SKM-1 (cell line): ENCODE measurements around the gene SCN5A.

ENCODE experiments used
- DNase-seq: peaks from one replicate; lab custom pipeline; 2025; ENCODE audit not compliant: unreplicated experiment; lab: John Stamatoyannopoulos, UW

SCN5A gene

GRCh38 chr3:38603731-38604131 lies 45.8 kb downstream of the SCN5A start:
- no peak for DNase-seq

DNA sequence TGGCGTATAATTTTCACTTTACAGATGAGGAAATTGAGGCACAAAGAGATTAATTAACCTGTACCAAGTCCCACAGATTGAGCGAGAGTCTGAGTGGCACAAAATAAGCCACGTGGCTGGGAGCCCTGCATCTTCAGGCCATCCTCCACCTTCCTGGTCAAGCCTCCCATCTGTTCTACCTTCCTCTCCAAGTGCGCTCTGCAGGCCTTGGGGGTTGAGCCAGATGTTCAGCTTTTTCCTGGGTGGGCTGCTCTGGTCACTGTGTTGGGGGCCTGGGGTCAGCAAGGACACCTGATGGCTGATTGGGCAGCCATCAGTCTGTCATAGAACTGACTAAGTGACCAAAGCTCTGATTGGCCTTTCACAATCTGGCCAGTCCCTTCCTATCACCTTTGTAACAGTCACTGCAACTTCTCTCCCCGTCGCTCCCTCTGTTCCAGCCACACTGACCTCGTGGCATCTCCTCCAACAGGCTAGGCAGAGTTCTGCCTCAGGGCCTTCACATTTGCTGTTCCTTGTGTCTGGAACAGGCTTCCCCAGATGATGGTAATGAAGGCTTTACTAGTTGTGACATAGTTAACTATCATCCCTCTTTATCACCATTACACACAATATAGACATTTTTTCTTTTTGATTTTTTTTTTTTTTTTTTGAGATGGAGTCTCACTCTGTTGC lies 46.8 kb downstream of the SCN5A start:
- no peak for DNase-seq

- DNase-seq, result no peak
Observed at GRCh38 chr3:38601956-38602550, 47.4 kb downstream of the SCN5A start.

- DNase-seq, result no peak
Observed at GRCh38 chr3:38600551-38600950, 48.9 kb downstream of the SCN5A start.

GRCh38 chr3:38599886-38600285 lies 49.6 kb downstream of the SCN5A start:
- DNase-seq, result no peak

- no peak for DNase-seq
Observed at GRCh38 chr3:38598791-38599190, 50.7 kb downstream of the SCN5A start.

GRCh38 chr3:38597502-38598060 lies 51.9 kb downstream of the SCN5A start:
- DNase-seq, result no peak

DNA sequence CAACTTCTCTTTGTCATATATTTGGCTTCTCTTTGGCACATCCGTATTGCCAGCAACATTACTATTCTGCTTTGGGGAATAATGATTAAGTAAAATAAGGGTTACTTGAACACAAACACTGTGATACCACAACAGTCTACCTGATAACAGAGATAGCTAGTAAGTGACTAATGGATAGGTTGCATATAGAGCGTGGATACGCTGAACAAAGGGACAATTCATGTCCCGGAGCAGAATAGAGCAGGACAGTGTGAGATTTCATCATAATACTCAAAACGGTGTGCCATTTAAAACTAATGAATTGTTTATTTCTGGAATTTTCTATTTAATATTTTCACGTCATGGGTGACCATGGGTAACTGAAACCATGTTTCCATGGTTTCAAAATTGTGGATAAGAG lies 54.1 kb downstream of the SCN5A start:
- no peak for DNase-seq

- no peak for DNase-seq
Observed at GRCh38 chr3:38590521-38590920, 59.0 kb downstream of the SCN5A start.

- no peak for DNase-seq
Observed at GRCh38 chr3:38588995-38589937, 60.2 kb downstream of the SCN5A start.

GRCh38 chr3:38588371-38588971 lies 61.0 kb downstream of the SCN5A start:
- DNase-seq, result no peak

GRCh38 chr3:38587548-38588131 lies 61.8 kb downstream of the SCN5A start:
- DNase-seq, result no peak

DNA sequence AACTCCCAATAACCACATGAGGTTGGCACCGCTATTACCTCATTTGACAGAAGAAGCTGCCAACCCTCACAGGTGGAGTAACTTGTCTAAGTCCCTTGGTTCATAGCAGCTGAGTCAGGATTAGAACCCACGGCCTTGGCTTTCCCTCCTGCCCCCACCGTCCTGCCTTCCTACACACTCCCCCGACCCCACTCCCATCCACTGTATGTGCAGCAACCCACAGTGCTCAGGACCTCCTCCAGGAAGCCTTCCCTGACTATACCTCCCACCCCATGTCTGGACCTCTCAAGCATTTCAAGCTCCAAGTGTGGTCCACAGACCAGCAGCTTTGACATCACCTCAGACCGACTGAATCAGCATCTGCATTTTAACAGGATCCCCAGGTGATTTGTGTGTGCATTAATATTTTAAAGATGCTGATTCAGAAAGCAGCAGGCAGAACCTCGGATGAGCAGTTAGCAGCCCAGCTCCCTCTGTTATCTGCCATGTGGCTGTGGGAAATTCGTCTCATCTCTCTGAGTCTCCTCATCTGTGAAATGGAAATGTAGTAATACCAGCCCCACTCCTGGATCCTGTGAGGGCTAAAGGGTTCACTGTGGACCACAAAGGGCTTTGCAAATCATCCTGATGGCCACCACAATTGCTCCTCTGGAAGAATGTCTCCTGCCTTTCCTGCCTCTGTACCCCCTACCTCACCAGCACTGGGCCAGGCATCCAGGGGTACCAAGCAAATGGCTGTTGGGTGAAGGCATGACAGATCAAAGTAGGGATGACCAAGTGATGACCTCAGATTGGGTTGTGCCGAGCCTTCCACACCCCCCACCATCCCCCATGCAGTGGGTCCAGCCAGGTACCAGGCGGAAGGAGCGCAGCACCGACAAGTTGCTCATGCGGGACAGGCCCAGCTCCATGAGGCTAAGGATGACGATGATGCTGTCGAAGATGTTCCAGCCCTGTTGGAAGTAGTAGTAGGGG lies 62.7 kb downstream of the SCN5A start:
- no peak for DNase-seq

- DNase-seq, result no peak
Observed at GRCh38 chr3:38585791-38586420, 63.6 kb downstream of the SCN5A start.

- no peak for DNase-seq
Observed at GRCh38 chr3:38583688-38584087, 65.8 kb downstream of the SCN5A start.

DNA sequence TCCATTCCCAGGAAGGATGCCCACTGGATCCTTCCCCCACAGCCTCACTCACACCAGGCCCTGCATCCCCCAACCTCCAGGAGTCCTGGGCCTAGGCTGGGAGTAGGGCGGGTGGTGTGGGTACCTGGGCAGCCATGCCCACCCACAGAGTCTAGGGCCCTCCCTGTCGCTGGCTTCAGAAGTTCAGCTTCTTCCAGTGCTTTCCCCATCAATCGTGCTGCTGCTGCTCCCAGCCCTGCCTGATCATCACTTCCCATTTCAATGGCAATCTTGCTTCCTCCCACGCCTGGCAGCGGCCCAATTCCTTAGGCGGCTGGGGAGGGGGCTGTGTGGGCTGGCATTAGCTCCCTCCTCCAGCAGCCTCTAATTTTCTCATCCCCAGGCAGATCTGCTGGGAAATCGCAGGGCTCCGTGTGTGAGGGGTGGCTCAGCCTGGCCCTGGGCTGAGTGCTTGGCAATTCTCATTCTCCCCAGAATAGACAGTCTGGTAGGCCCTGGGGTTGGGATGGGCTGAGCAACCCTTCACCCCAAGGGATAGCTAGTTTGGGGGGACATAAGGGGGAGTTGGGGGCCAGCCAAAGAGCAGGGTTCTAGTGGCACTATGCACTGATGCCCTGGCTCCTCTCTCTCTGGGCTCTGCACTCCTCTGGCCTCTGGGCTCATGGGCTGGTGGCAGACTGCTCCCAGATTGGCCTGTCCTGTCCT lies 66.4 kb downstream of the SCN5A start:
- DNase-seq, result no peak

DNA sequence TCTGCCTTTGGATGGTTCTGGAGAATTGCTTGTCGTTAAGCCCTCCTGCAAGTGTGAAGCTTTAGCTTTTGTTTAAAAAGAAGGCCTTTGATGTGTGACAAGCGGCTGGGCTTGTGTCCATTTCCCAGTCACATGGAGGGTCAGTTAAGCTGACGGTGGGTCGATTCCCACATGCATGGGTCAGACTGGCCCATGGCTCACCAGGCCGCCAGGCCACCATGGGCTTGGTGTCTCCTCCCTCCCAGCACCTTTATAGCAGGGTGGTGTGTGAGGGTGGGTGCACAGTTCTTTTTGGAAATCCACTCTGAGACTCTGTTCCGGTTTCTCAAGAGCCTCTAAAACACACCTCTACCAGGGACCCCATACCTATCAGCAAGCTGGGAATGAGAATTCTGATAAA lies 67.2 kb downstream of the SCN5A start:
- no peak for DNase-seq

- no peak for DNase-seq
Observed at GRCh38 chr3:38581774-38582173, 67.7 kb downstream of the SCN5A start.
